NCI-H187 treated with DMSO at 0.1 percent for 48 hours (cell line): ENCODE measurements around the gene MAEA.
"Not testable (repeated sequence)": the region's sequence is repeated elsewhere in the genome, so short reads cannot be mapped to it uniquely, and the experiment has no call there.

Experiments used
- DNase-seq: peaks from one replicate; lab custom pipeline; 2025; lab: John Stamatoyannopoulos, UW

MAEA gene

DNA sequence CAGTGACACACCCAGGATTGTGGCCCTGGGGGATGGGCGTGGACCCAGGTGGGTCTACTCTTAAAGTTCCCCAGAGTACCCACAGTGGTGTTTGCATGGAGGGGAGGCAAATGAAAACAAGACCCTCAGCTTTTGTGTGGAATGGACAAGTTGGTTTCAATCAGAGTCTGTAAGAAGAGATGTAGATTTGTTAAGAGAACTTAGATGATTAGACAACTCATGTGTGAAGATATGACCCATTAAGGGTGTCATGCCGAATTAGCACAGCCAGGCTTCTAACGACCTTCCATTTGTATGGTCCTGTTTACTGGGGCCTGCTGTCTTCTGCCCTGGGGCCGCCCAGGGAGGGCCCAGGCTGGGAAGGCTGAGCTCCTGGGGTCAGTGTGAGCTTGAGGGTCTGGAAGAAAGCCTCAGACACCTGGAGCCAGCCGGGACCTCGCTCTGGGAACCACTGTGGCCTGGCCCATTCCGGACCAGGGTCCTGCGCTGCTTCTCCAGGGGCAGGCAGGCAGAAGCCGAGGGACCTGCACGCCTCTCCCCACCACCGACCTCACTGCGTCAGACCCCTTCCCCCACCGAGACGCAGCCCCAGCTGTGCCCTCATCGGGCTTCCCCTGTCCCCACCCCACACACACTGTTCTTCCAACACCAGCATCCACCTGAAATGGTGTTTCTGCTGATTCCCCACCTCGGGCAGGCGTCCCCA is 77.7 kb downstream of the MAEA start:
- DNase-seq = no peak

DNA sequence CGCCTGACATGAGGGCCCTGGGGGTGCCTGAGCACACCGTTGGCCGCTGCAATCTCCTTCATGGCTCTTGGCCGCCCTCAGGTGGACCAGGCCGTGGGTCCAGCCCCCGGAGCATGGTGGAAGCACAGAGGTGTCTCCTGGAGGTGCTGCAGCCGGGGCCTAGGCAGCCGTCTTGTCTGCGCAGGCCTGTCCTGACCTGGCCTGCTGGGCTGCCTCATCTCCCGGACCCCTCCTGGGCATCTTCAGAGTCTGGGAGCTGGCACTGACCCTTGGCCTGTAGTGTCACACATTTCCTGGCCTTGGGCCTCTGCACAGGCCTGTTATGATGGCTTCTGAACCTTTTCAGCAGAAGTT is 78.2 kb downstream of the MAEA start:
- no peak for DNase-seq

DNA sequence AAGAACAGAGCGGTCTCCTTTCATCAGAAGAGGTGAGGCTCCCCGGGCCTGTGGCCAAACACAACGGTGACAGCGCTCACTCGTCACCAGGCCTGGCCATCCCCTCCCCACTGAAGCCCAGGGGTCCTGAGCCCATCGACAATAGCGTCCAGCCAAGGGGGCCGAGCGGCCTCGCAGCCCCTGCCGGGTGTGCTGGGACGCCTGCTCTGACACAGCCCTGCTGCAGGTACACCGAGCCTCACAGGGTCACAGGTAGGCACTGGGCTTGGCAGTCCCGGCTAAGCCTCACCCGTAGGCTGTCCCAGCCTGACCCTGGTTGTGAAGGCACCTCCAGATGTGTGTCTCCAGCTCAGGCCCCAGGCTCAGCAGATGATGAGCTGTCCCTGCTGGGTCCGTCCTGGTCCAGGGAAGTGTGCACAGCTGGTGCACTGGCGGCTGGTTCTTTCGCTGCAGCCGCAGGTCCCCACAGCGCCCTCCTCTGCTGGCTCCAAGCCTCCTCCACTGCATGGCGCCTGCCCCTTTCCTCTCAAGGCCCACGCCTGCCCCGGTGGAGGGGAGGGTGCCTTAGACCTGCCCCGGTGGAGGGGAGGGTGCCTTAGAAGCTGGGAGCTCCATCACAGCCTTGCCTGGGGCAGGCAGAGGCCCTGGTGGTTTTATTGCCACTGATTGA is 78.9 kb downstream of the MAEA start:
- no peak for DNase-seq

DNA sequence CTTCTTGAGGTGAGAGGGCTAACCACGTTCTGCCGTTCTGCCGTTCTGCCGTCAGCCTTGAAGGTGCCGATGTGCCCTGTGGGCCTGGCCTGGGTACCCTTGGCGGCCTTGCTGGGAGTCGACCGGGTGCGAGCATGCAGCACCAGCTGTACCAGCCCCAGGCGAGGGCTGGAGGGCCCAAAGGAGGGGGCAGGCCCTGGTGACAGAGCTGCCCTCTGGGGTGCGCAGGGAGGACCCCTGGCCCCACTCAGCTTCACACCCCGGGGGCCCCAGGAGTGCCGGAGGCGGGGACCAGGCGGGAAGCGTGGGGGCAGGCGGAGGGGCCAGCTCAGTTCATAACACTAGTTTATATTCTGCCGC is 79.4 kb downstream of the MAEA start:
- DNase-seq = no peak

DNA sequence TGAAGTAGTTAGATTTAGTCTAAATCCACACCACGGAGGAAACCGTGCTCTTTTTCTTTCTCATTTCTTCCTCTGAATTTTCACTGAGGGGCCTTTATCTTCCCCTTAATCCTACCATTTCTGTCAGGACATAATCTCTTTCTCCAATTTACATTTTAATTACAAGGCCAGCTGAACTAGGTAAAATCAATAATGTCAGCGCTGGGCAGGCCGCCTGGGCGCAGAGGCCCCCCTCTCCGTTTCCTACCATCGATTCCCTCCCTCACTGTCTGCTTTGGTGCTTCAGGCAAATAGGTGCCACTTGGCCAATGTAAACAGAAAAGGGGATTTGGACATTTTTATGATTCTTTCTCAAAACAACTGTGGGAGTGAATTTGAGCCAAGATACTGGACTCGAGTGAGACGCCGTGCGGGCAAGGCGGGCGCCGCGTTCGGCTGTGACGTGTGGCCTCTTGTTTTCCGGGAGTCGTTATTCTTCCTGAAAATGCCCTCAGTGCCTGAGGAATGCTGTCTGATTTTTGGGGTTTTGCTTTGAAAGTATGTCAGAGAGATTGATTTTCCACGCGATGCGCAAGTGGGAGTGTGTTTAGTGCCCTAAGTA is 79.9 kb downstream of the MAEA start:
- DNase-seq = no peak

DNA sequence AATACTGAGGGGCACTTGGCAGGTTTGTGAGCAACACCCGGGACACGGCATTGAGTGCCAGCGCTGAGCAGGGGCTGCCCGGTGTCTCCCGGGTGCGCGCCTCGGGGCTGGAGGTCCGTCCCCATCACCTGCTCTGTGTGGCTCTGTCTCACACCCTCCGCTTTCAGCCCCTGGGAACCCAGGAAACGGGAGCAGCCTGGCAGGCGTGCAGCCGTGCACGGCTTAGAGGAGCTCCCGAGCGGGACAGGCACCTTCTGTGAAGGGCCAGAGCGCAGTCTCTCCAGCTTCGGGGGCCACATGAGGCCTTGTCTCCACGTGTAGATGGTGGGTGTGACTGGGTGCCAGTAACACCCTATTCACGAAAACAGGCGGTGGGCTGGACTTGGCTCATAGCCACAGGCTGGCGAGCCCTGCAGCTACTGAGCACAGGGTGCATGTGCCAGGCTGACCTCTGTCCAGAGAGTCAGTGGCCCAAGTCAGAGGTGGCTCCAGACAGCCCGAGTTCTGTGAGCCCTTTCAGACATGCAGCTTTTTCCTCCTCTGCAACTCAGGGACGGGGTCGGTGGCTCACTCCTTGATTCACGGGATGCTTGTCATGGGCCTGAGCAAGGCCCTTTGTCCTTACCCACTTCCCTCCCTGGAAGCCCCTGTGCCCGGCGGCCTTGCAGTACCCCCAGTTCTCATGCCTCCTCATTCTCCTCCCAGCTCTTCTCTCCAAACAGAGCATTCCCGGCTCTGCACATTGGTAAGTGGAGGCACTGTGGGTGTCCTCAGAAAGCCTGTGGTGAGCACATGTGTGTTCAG is 80.8 kb downstream of the MAEA start:
- DNase-seq = no peak

DNA sequence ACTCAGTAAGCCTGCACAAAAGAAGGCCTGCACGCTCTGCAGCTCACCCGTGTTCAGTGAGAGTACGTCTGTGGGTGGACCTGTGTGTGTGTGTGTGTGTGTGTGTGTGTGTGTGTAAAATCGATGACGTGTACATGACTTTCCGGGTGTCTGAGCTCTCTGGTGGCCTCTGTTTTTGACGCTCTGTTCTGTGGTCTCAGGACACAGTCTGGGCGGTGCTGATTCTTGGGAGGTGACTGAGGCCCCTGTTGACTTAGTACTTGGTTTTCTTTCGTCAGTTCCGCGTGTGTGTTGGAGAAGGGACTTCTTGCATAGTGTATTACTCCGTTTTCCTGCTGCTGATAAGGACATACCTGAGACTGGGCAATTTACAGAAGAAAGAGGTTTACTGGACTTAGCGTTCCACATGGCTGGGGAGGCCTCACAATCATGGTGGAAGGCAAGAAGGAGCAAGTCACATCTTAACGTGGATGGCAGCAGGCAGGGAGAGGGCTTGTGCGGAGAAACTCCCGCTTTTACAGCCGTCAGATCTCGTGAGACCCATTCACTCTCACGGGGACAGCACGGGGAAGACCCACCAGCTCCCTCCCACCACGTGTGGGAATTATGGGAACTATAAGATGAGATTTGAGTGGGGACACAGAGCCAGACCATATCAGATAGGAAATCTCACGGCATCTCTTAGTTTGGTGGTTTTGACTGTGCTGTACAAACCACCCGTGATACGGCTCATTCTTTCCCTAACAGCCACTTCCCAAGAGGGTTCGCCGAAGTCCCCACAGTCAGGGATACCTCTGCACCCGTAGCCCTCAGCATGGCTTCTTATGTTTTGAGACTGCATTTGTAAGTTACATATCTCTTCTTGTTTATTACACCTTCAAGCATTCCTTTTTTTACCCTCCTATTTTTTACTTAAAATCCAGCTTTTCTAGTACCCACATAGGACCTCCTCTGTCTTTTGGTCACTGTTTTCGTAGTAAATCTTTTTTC is 81.8 kb downstream of the MAEA start:
- no peak for DNase-seq

DNA sequence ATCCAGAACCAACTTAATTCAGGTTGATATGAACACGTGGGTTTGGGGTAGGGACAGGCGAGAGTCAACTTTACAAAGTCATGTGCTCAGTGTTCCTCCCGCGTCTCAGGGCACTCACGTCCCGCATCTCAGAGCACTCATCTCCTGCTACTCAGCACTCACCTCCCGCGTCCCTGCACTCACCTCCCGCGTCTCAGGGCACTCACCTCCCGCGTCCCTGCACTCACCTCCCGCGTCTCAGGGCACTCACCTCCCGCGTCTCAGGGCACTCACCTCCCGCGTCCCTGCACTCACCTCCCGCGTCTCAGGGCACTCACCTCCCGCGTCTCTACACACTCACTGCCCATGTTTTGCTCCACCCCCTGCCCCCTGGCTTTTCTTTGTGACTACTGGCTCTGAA is 82.9 kb downstream of the MAEA start:
- not testable (repeated sequence) for DNase-seq

DNA sequence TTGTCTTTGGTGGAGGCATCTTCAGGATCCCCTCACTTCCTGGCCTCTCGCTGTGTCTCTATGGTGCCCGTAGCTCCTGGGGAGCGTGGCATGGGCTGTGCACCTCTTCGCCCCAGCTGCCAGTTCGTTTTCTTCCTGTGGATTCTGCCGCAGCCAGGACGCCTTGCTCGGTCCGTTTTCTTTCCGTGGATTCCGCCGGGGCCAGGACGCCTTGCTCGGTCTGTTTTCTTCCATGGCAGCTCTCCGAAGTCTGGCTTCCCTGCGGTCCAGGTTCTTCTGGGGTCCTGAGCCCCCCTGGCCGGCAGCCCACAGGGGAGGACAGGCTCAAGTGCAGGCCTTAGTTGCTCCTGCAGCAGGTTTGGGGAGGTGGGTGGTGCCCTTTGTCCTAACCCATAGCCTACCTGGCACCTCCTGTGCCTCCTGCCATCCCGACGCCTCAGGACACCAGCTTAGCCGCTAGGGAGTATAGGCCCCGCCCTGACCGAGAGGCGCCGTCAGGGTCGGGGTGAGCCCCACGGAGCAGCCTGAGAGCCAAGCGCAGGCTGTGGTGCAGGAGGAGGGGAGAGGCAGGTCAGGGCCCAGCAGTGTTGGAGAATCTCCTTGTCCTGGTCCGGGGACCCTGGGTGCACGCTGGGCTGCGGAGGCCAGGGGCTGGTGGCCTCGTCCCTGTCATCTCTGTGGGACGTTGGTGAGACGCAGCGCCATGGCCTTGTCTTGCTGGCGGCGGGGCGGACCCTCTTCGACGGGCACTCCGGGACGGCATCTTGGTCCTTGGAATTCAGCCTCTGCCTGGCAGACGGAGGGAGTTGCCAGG is 84.4 kb downstream of the MAEA start:
- DNase-seq = no peak

DNA sequence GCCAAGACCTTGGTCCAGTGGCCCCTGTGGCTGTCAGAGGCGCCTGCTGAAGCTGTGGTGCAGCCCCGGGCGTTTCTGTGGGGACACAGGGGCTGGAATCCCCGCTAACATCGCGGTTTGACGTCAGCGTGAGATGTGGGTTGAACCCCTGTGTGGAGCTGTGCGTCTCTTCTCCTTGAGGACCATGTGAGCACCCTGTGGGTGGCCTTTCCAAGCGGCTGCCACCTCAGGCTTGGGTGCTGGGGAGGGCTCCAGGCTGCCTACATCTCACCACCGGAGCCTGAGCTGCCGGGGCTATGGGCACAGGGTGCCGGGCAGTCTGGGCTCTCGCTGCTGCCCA is 85.0 kb downstream of the MAEA start:
- no peak for DNase-seq

DNA sequence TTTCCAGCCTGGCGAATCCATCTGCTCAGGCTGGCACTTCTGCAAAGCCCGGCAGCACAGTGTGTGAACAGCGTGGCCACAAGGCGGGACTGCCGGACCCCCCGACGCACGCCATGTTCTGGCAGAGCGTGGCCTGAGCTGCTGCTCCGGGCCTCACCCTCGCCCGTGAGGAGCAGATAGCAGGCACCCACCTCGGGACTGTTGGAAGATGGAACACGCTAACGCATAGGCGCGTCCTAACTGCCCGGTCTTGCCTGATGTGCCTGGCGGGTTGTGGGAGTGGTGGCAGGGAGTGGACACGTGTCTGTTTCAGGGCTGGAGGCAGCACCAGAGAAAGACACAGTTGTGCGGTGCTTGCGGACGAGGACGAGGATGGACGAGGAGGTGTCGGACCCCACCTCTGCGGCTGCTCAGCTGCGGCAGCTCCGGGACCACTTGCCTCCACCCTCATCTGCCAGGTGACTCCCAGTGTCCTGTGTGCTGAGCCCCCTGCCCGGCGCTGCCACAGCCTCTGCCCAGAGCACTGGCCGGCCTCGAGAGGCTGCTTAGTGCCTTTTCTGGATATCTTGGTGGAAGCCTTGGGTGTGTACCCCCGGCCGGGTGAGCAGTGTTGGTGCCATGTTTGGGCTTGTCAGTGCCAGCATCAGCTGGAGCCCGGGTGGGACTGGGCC is 85.5 kb downstream of the MAEA start:
- no peak for DNase-seq

DNA sequence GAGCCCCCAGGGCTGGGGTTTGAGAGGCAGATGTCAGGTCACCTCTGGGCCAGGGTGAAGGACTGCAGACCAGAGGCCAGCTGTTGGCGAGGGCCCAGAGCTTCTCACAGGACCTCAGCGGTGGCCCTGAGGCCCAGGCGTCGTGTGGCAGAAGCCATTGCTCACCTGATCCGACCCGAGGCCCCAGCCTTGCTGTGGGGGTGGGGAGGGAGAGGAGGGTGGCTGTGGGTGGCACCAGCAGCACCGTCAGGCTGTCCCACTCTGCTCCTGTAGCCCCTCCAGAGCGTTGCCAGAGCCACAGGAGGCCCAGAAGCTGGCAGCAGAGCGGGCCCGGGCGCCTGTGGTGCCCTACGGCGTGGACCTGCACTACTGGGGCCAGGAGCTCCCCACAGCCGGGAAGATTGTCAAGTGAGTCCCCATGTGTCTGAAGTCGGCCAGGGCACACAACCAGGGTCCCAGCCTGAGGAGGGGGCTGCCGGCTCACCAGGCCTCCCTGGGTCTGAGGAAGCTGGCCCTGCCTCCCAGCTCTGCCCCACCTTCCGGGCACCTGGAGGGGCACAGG is 86.2 kb downstream of the MAEA start:
- no peak for DNase-seq

DNA sequence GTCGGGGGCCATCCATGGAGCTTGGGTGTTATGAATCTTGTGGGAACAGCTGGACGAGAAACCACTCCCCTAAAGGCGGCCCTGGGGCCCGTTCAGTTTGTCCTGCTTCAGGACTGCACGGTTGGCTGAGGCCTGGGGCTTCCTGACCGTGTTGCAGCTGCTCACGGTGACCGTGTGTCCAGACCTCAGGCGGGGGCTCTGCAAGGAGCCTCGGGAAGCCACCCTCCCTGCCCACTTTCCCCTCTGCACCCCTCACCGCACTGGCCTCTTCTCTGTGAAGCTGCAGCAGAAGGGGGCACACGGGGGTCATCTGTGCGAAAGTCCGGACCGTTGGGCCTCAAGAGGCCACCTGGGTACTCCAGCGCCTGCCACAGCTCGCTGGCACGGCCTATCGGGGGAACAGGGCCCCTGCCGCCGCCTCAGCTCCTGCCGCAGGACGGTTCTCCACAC is 86.7 kb downstream of the MAEA start:
- DNase-seq = no peak

DNA sequence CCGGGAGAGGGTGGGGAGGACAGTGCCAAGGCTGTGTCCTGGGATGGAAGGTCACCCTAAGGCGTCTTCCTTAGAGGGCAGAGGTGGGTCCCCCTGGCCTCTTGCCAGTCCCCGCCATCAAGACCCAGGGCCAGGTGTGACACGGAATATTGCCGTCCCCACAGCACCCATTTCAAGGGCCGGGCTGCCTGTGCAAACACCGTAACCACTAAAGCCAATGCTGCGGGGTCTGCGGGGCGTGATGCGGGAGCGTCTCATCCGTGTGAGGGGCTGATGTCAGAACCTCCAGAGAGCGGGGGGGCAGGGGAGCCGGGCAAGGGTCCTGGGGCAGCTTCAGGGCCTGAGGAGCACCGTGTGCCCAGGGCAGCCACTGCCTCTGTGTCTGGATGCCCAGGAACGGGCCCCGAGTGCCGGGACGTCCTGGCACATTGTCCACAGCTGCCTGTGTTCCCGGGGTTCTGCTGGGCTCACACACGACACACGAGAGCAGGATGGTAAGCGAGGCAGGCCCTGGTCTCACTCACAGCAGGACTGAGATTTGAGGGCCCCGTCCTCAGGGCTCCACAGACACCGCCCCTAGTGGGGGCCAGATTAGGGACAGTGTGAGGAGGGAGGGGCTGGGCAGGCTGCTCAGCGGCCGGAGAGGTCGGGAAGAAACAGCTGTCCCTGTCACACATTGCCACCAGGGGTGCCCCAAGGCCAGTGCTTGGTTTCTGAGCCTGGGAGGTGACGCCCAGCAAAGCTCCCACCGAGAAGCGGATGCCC is 87.3 kb downstream of the MAEA start:
- DNase-seq = no peak

DNA sequence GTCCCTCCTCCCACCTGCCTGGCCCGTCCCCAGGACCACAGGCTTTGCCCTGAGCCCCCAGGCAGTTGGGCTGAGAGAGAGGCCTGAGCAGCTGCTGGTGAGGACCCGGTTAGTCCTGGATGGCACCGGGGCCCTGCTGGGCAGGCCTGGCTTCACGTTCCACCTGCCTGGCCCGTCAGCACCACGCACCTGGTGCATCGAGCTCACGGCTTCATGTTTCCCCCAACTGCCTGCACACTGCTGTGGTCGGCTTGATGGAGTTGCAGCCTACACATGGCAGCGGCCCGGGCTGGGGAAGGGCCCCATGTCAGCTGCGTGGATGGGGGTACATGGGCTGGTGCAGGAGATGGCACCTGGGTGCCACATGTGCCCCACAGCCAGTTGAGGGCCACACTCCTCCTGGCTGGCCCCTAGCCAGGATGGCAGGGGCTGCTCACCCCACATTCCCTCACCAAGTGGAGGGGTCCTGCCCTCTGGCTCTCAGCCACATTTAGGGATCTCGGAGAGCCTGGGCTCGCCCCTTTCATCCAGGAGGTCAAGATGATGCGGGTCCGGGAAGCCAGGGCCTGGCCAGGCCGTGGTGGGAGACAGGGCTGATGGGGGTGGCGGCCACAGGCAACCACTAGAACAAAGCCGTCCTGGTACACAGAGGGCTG is 88.0 kb downstream of the MAEA start:
- no peak for DNase-seq

DNA sequence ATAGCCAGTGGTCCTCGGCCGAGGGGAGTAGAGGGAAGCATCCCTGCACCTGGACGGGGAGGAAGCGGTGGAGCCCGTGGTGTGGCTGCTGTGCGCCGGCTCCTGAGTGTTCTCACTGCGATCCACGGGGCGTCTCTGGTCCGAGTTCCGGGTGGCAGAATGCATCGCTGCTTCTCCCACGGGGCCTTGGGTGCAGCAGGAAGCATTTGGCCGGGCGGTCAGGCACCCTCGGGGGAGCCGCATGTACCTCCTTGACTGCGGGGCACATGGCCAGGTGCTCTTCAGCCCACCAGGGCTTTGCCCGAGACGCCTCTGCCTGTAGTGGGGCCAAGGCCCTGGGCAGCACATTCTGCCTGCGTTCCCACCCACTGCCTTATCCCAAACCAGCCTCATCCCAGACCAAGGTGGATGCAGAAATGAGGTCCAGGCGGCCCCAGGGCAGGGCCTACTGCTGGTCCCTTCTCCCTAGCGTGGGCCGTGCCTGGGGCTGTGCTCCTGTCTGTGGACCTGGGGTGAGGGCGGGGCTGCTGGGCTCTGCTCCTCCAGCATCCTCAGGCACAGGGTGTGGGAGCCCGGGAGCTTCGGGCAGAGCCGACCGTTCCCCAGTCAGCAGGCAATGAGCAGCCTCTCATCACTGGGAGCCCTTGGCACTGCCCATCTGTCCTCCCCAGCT is 89.0 kb downstream of the MAEA start:
- no peak for DNase-seq

DNA sequence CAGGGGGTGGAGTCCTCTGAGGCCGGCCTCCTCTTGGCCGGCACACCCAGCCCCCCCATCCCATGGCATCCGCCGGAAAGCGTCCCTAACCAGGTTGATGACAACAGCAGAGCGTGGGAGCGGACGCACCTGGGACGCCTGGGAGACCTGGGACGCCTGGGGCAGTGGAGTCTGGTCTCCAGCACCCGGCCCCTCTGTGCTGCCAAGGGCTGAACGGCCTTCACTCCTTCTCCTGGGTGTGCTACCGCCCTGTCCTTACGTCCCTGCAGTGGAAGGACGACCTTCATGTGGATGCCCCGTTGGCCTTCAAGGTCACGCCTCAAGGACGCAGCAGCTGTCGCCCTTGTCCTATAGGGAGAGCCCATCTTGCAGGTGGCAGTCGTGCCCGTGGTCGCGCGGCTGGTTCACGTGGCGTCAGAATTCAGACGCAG is 89.7 kb downstream of the MAEA start:
- DNase-seq = no peak

DNA sequence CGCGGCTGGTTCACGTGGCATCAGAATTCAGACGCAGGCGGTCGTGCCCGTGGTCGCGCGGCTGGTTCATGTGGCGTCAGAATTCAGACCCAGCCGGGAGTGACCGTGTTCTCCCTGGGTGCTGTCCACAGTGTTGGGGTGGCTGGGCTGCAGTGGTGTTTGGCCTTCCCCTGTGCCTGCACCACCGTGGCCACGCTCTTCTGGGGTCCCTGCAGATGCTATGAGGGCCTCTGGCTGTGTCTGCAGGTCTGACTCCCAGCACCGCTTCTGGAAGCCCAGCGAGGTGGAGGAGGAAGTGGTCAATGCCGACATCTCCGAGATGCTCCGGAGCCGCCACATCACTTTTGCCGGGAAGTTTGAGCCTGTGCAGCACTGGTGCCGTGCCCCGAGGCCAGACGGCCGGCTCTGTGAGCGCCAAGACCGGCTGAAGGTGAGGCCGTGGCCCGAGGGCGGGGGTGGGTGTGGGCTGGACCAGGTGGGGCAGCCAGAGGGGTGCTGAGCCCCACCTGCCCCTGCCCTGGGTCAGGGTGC is 90.2 kb downstream of the MAEA start:
- no peak for DNase-seq
